Endothelial cell of umbilical vein (primary cell): ENCODE results near the gene TAT. TPM values are rescaled to one million over a fixed set of nuclear protein-coding genes. Genes with fewer than 3 reads are reported as not detected.
"Not testable (repeated sequence)": the region's sequence is repeated elsewhere in the genome, so short reads cannot be mapped to it uniquely, and the experiment has no call there.

Experiments used
- BruUV-seq: library from RNA; stranded (reverse); fragments of 400-500 nt; replicated peaks from 2 replicates; lab custom pipeline; 2021; lab: Mats Ljungman, UMichigan
- CTCF ChIA-PET: fragments of 300-600, 350-600 bp; sonication (Branson Sonifier 250); formaldehyde crosslinking; loops from one replicate; lab custom pipeline; 2021; ENCODE audit warnings: antibody characterized with exemption, inconsistent platforms; lab: Charles Lee
- POLR2A ChIA-PET: fragments of 300-600, 350-600 bp; sonication (Branson Sonifier 250); formaldehyde crosslinking; loops from one replicate; lab custom pipeline; 2021; ENCODE audit warnings: antibody characterized with exemption, inconsistent platforms; lab: Charles Lee
- DNase-seq: peaks from one replicate; pipeline ENCODE4 v3.0.0-alpha.2; 2011; ENCODE audit warnings: low read depth, low spot score
- FAIRE-seq: peaks from 2 replicates; lab custom pipeline; 2011; peaks lifted over from hg19 to GRCh38; lab: Jason Lieb, UNC
- H2AFZ ChIP-seq: 2 replicates; pipeline ENCODE4 v1.6.0; 2012; ENCODE audit warnings: low read depth, low read length, control low read depth, inconsistent platforms
- H3K27ac ChIP-seq: 2 replicates; pipeline ENCODE4 v1.5.1; 2011; ENCODE audit warnings: low read depth, mild to moderate bottlenecking, control low read depth, low read length, moderate library complexity; ENCODE audit not compliant: insufficient read depth
- H3K27me3 ChIP-seq, 2 experiments: 2 replicates each; pipeline versions ENCODE4 v1.6.0 to v1.6.1; 2011; ENCODE audit warnings: low read length in 2 of 2, mixed read lengths in 1 of 2; ENCODE audit not compliant: control insufficient read depth in 2 of 2, insufficient read depth in 2 of 2
- H3K36me3 ChIP-seq, 2 experiments: 2 replicates in 1 of 2; 3 replicates in 1 of 2; pipeline ENCODE4 v1.5.1; 2011; ENCODE audit warnings: low read length in 2 of 2, mild to moderate bottlenecking in 1 of 2, moderate library complexity in 1 of 2; ENCODE audit not compliant: control insufficient read depth in 2 of 2, insufficient read depth in 2 of 2; ENCODE audit errors: extremely low read depth in 1 of 2
- H3K4me1 ChIP-seq: 3 replicates; pipeline ENCODE4 v1.5.1; 2011; ENCODE audit warnings: mild to moderate bottlenecking, low read length; ENCODE audit not compliant: control insufficient read depth, insufficient read depth; ENCODE audit errors: extremely low read depth
- H3K4me2 ChIP-seq: 2 replicates; pipeline ENCODE4 v1.6.1; 2011; ENCODE audit warnings: low read length, control low read depth, mixed read lengths; ENCODE audit not compliant: insufficient read depth
- H3K4me3 ChIP-seq, 3 experiments: fragments of 200-600 bp in 1 of 3; sonication (generic), shearing (Covaris generic) in 1 of 3; replicated peaks in 1 of 3; 2 replicates each; pipeline ENCODE4 v1.5.1; 2011 to 2016; ENCODE audit warnings: control low read depth in 3 of 3, low read length in 3 of 3, mild to moderate bottlenecking in 2 of 3, inconsistent platforms in 1 of 3, low read depth in 1 of 3, moderate library complexity in 1 of 3; ENCODE audit not compliant: insufficient read depth in 1 of 3
- H3K79me2 ChIP-seq: 2 replicates; pipeline ENCODE4 v1.6.0; 2012; ENCODE audit warnings: low read length, inconsistent platforms; ENCODE audit not compliant: control insufficient read depth, insufficient read depth
- H3K9ac ChIP-seq: replicated peaks from 2 replicates; pipeline ENCODE3; 2011; ENCODE audit warnings: low read length, control low read depth; ENCODE audit not compliant: insufficient read depth; ENCODE audit errors: extremely low read depth
- H3K9me1 ChIP-seq: replicated peaks from 3 replicates; pipeline ENCODE4 v1.6.0; 2011; ENCODE audit warnings: mild to moderate bottlenecking, low read length; ENCODE audit not compliant: control insufficient read depth, insufficient read depth; ENCODE audit errors: extremely low read depth
- H3K9me3 ChIP-seq: replicated peaks from 2 replicates; pipeline ENCODE4 v1.5.1; 2012; ENCODE audit warnings: low read length, inconsistent platforms; ENCODE audit not compliant: control insufficient read depth, insufficient read depth
- H4K20me1 ChIP-seq: replicated peaks from 2 replicates; pipeline ENCODE3; 2011; ENCODE audit warnings: mild to moderate bottlenecking, low read length; ENCODE audit not compliant: control insufficient read depth, insufficient read depth; ENCODE audit errors: extremely low read depth
- EZH2 ChIP-seq: IDR thresholded peaks from 2 replicates; pipeline ENCODE4 v1.6.1; 2012; ENCODE audit warnings: borderline replicate concordance, low read depth, mild to moderate bottlenecking, moderate library complexity, low read length, inconsistent platforms; ENCODE audit not compliant: severe bottlenecking
- FOS ChIP-seq: IDR thresholded peaks from 2 replicates; pipeline ENCODE4 v1.6.1; 2011; ENCODE audit warnings: mild to moderate bottlenecking, low read length, moderate library complexity, borderline replicate concordance; ENCODE audit not compliant: insufficient read depth
- GATA2 ChIP-seq: IDR thresholded peaks from 2 replicates; pipeline ENCODE4 v1.7.0; 2011; ENCODE audit warnings: low read depth, mild to moderate bottlenecking, moderate library complexity, mixed read lengths, low read length; ENCODE audit not compliant: insufficient read length, insufficient read depth
- JUN ChIP-seq: IDR thresholded peaks from 2 replicates; pipeline ENCODE4 v1.6.1; 2011; ENCODE audit warnings: borderline replicate concordance, low read depth; ENCODE audit not compliant: insufficient read length, insufficient read depth
- MYC ChIP-seq: IDR thresholded peaks from one replicate; pipeline ENCODE4 v1.6.1; 2011; ENCODE audit warnings: mild to moderate bottlenecking, low read depth, low read length
- POLR2A ChIP-seq: IDR thresholded peaks from 2 replicates; pipeline ENCODE4 v1.6.1; 2012; ENCODE audit warnings: low read depth, mild to moderate bottlenecking, control low read depth, low read length
- POLR2AphosphoS5 ChIP-seq: IDR thresholded peaks from 2 replicates; pipeline ENCODE4 v1.6.1; 2012; ENCODE audit warnings: low read depth, mild to moderate bottlenecking, control low read depth, low read length, moderate library complexity; ENCODE audit not compliant: insufficient read depth
- dilution Hi-C: fragments of 300-500 bp; cut with MboI; formaldehyde crosslinking; loops from one replicate; pipeline ENCODE4 v1.15.0; 2019; ENCODE audit warnings: low sequenced_read_pairs; ENCODE audit not compliant: extremely low pct_ligation_motif_present
- intact Hi-C: fragments of 100-400 bp; cut with micrococcal nuclease; formaldehyde crosslinking; loops from one replicate; pipeline ENCODE4 v1.10.0; 2022
- polyA plus RNA-seq, 4 experiments: library from polyadenylated mRNA; depleted of rRNA in 3 of 4; stranded (reverse) in 3 of 4; unstranded in 1 of 4; fragments of >200 nt; gene quantifications; 2 replicates each; pipeline versions ENCODE4 v1.2.1 to v1.2.3, GENCODE V29; 2011 to 2012; ENCODE audit warnings: missing spikeins in 1 of 4
- total RNA-seq: library from RNA; stranded (reverse); gene quantifications from 2 replicates; pipeline ENCODE4 v1.2.3, GENCODE V29; 2021
- TF ChIP-seq, protein P1 (sequence below): IDR thresholded peaks from 2 replicates; pipeline ENCODE4 v1.6.1; 2011; ENCODE audit not compliant: insufficient read depth, insufficient read length
- TF ChIP-seq, protein P2 (sequence below), 2 donors: IDR thresholded peaks; 1 replicate in 1 of 2; 2 replicates in 1 of 2; pipeline ENCODE4 v1.5.1; 2011; ENCODE audit warnings: low read length in 2 of 2, mild to moderate bottlenecking in 2 of 2, moderate library complexity in 2 of 2, control low read depth in 1 of 2, inconsistent platforms in 1 of 2, low read depth in 1 of 2; ENCODE audit not compliant: insufficient read depth in 1 of 2; ENCODE audit errors: extremely low read depth in 1 of 2

TAT gene
- total and polyA plus RNA-seq, 2 donors (not counting 3 experiments of a cell fraction or from before 2014, with no cell fraction given): not detected

DNA sequence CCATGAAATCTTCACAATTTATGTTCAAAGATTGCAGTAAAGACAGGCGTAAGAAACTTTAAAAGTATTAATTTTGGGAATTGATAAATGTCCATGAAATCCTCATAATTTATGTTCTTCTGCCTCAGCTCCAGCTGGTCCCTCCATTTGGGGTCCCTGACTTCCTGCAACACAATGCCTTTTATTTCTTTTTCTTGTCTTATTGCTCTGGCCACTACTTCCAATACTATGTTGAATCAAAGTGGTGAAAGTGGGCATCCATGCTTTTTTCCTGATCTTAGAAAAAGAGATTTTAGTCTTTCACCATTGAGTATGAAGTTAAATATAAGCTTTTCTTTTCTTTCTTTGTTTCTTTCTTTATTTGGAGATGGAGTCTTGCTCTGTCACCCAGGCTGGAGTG lies 14.3 kb downstream of the TAT start:
- Histone ChIP-seq H3K9me1 (no peaks in the 10 kb centered on the region), H3K27me3 (peaks cover 3 to 10% of the 10 kb centered on the region in 2 experiments), H3K36me3 (no peaks in the 10 kb centered on the region), H4K20me1 (no peaks in the 10 kb centered on the region), H3K9me3 (no peaks in the 10 kb centered on the region), H3K4me1 (peaks cover 2% of the 10 kb centered on the region), H3K79me2 (no peaks in the 10 kb centered on the region), H3K4me2 (no peak overlapping the region), H2AFZ (no peak overlapping the region), H3K27ac (no peak overlapping the region), H3K9ac (no peak overlapping the region), H3K4me3 (no peak overlapping the region)
- no peak for DNase-seq
- ChIA-PET CTCF (no interaction called here), POLR2A (no interaction called here)
- dilution Hi-C loops: no loop called here
- FAIRE-seq: no peak
- intact Hi-C loops: no loop called here
- BruUV-seq: no TSS peak
- TF ChIP-seq POLR2AphosphoS5 (no peak), POLR2A (no peak), GATA2 (no peak), FOS (no peak), EZH2 (no peak), JUN (no peak), MYC (no peak)
- TF ChIP-seq, protein P1, sequence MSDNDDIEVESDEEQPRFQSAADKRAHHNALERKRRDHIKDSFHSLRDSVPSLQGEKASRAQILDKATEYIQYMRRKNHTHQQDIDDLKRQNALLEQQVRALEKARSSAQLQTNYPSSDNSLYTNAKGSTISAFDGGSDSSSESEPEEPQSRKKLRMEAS: no peak
- TF ChIP-seq, protein P2, sequence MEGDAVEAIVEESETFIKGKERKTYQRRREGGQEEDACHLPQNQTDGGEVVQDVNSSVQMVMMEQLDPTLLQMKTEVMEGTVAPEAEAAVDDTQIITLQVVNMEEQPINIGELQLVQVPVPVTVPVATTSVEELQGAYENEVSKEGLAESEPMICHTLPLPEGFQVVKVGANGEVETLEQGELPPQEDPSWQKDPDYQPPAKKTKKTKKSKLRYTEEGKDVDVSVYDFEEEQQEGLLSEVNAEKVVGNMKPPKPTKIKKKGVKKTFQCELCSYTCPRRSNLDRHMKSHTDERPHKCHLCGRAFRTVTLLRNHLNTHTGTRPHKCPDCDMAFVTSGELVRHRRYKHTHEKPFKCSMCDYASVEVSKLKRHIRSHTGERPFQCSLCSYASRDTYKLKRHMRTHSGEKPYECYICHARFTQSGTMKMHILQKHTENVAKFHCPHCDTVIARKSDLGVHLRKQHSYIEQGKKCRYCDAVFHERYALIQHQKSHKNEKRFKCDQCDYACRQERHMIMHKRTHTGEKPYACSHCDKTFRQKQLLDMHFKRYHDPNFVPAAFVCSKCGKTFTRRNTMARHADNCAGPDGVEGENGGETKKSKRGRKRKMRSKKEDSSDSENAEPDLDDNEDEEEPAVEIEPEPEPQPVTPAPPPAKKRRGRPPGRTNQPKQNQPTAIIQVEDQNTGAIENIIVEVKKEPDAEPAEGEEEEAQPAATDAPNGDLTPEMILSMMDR (IDR thresholded peaks at IDR 0.05; ENCODE audit: extremely low read depth in 1 of 2, insufficient read depth in 1 of 2, low read depth in 1 of 2, low read length in 2 of 2): no peak

DNA sequence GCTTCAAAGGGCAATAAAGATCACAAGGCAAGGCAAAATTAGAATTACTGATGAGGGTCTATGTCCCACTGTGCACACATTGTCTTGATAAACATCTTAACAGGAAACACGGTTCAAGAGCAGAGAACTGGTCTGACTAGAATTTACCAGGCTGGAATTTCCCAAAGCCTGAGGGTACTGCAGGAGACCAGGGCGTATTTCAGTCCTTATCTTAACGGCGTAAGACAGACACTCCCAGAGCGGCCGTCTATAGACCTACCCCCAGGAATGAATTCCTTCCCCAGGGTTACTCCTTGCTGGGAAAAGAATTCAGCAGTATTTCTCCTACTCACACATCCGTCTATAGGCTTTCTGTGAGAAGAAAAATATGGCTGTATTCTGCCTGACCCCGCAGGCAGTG lies 15.0 kb downstream of the TAT start:
- H3K9me3 ChIP-seq, H3K9me1 ChIP-seq, CTCF ChIA-PET, H3K9ac ChIP-seq, dilution Hi-C loops, FAIRE-seq, H2AFZ ChIP-seq, intact Hi-C loops, H3K4me3 ChIP-seq, H3K79me2 ChIP-seq, DNase-seq, POLR2A ChIA-PET, H3K36me3 ChIP-seq, H3K4me1 ChIP-seq, H3K4me2 ChIP-seq, H4K20me1 ChIP-seq, BruUV-seq, H3K27ac ChIP-seq: not testable (repeated sequence)
- peaks cover 4 to 10% of the 10 kb centered on the region in 2 experiments for H3K27me3 ChIP-seq
